ENCODE data around the gene SGSM1.

Gene SGSM1

DNA sequence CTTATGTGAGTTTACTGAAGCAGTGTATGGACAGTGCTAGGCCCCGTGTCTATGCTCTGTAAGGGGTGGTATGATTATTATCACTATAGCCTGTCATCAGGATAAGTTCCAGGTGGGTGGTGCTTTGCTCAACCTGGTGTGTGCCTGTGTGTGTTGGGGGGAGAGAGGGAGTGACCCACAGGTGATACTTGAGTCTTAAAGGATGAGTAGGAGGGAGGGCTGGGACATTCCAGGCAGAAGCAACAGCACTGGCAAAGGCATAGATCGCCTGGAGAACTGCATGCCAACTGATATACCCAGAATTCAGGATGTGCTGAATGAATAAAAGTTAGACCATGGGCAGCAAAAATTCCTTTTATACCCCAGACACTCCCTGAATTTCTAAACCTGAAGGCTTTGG, 151.0 kb downstream of the SGSM1 start:
- no peak overlapping the region for H3K9ac ChIP-seq (ENCODE audit: low read length)
- H2BK120ac ChIP-seq (ENCODE audit: low read depth, low read length) = no peak overlapping the region
- H2AK5ac ChIP-seq (ENCODE audit: low read length, severe bottlenecking) = no peak overlapping the region
- H3K4me3 ChIP-seq (ENCODE audit: insufficient read depth in 1 of 2, low read depth in 1 of 2, low read length in 2 of 2) = no peak overlapping the region
- no peaks in the 10 kb centered on the region for H3K9me3 ChIP-seq (ENCODE audit: control insufficient read depth, low read length)
- H2BK12ac ChIP-seq (ENCODE audit: low read length in 2 of 2) = no peak overlapping the region
- no peak overlapping the region for H4K91ac ChIP-seq (ENCODE audit: low read length)
- no peaks in the 10 kb centered on the region for H3K27me3 ChIP-seq (ENCODE audit: control insufficient read depth in 1 of 2, insufficient read depth in 1 of 2, low read length in 2 of 2)
- WGBS = 94% methylated on average over 2 of the region's 2 CpGs
- H3K79me1 ChIP-seq (replicated peaks; ENCODE audit: low read length, poor library complexity, severe bottlenecking) = peaks cover 2% of the 10 kb centered on the region
- H3K18ac ChIP-seq (ENCODE audit: low read depth in 1 of 2, low read length in 2 of 2) = no peak overlapping the region
- DNase-seq = no peak
- H3K36me3 ChIP-seq (ENCODE audit: control insufficient read depth in 1 of 2, insufficient read depth in 2 of 2, low read depth in 1 of 2, low read length in 2 of 2) = no peaks in the 10 kb centered on the region
- no peak overlapping the region for H3K4ac ChIP-seq (ENCODE audit: low read depth in 1 of 2, low read length in 2 of 2)
- H3K4me2 ChIP-seq (ENCODE audit: low read length, poor library complexity, severe bottlenecking) = no peak overlapping the region
- no peak overlapping the region for H4K8ac ChIP-seq (ENCODE audit: low read length)
- H3K23ac ChIP-seq (ENCODE audit: low read length in 2 of 2) = no peak overlapping the region
- H3K4me1 ChIP-seq (ENCODE audit: control insufficient read depth, insufficient read depth, low read depth, low read length) = peaks cover 16% of the 10 kb centered on the region
- H2BK5ac ChIP-seq (ENCODE audit: low read depth, low read length, poor library complexity, severe bottlenecking) = no peak overlapping the region
- no peak overlapping the region for H2BK15ac ChIP-seq (ENCODE audit: low read depth, poor library complexity, severe bottlenecking)
- H2AFZ ChIP-seq (ENCODE audit: low read depth, low read length) = no peak overlapping the region
- H3K27ac ChIP-seq (ENCODE audit: low read length, poor library complexity, severe bottlenecking) = no peak overlapping the region
- H3K14ac ChIP-seq (ENCODE audit: low read length in 2 of 2) = no peak overlapping the region

DNA sequence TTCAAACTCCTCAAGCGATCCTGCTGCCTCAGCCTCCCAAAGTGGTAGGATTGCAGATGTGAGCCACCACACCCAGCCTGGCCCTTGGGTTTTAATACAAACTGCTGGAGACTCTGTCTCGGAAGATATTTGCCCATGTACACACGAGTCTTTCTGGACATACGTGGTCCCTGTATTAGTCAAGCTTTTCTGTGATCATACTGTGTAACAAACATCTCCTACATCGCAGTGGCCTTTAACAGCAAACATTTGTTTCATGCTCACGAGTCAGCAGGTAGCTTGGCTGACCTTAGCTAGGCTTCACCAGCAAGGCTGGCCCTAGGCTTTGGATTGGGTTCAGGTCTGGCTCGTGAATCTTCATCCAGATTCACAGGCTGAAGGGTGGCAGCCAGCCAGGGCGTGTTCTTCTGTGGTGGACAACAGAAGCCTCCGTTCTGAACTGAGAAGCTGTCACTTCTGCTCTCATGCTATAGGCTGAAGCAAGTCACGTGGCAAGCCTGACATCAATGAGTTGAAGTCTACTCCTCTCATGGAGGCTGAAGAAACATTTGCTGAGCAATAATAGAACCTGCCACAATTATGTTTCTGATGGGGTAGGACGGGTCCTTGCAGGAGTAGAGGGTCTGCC, 155.3 kb downstream of the SGSM1 start:
- H2BK15ac ChIP-seq (ENCODE audit: low read depth, poor library complexity, severe bottlenecking) = no peak overlapping the region
- no peak overlapping the region for H2AFZ ChIP-seq (ENCODE audit: low read depth, low read length)
- H3K4me2 ChIP-seq (ENCODE audit: low read length, poor library complexity, severe bottlenecking) = no peak overlapping the region
- H3K79me1 ChIP-seq (replicated peaks; ENCODE audit: low read length, poor library complexity, severe bottlenecking) = no peaks in the 10 kb centered on the region
- H3K23ac ChIP-seq (ENCODE audit: low read length in 2 of 2) = no peak overlapping the region
- no peaks in the 10 kb centered on the region for H3K27me3 ChIP-seq (ENCODE audit: control insufficient read depth in 1 of 2, insufficient read depth in 1 of 2, low read length in 2 of 2)
- no peak overlapping the region for H3K14ac ChIP-seq (ENCODE audit: low read length in 2 of 2)
- H2AK5ac ChIP-seq (ENCODE audit: low read length, severe bottlenecking) = no peak overlapping the region
- DNase-seq = no peak
- 97% methylated on average over 11 of the region's 11 CpGs for WGBS
- no peak overlapping the region for H3K27ac ChIP-seq (ENCODE audit: low read length, poor library complexity, severe bottlenecking)
- no peak overlapping the region for H4K8ac ChIP-seq (ENCODE audit: low read length)
- no peak overlapping the region for H2BK5ac ChIP-seq (ENCODE audit: low read depth, low read length, poor library complexity, severe bottlenecking)
- H2BK12ac ChIP-seq (ENCODE audit: low read length in 2 of 2) = no peak overlapping the region
- H3K4ac ChIP-seq (ENCODE audit: low read depth in 1 of 2, low read length in 2 of 2) = no peak overlapping the region
- no peak overlapping the region for H4K91ac ChIP-seq (ENCODE audit: low read length)
- no peaks in the 10 kb centered on the region for H3K9me3 ChIP-seq (ENCODE audit: control insufficient read depth, low read length)
- no peak overlapping the region for H3K18ac ChIP-seq (ENCODE audit: low read depth in 1 of 2, low read length in 2 of 2)
- peaks cover 4% of the 10 kb centered on the region for H3K4me1 ChIP-seq (ENCODE audit: control insufficient read depth, insufficient read depth, low read depth, low read length)
- H3K36me3 ChIP-seq (ENCODE audit: control insufficient read depth in 1 of 2, insufficient read depth in 2 of 2, low read depth in 1 of 2, low read length in 2 of 2) = no peaks in the 10 kb centered on the region
- H3K9ac ChIP-seq (ENCODE audit: low read length) = no peak overlapping the region
- no peak overlapping the region for H2BK120ac ChIP-seq (ENCODE audit: low read depth, low read length)
- no peak overlapping the region for H3K4me3 ChIP-seq (ENCODE audit: insufficient read depth in 1 of 2, low read depth in 1 of 2, low read length in 2 of 2)

DNA sequence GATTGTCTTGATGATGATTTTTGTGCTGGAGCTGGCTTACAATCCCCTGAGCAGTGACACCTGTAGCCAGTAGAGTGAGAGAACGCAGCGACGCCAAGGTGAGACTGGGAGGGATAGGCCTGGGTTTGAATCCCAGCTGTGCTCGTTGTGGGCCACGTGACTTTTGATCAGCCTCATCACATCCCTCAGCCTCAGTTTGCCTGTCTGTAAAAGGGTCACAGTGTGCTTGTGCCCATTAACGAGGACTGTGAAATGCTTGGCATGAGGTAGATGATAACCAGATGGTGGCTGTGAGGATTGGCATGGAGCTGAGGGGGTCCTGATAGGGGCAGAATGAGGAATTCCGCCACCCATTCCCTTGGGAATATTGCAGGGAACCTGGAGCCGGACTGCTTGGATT, 156.1 kb downstream of the SGSM1 start:
- H3K79me1 ChIP-seq (replicated peaks; ENCODE audit: low read length, poor library complexity, severe bottlenecking) = no peaks in the 10 kb centered on the region
- H2BK5ac ChIP-seq (ENCODE audit: low read depth, low read length, poor library complexity, severe bottlenecking) = no peak overlapping the region
- H3K23ac ChIP-seq (ENCODE audit: low read length in 2 of 2) = no peak overlapping the region
- peak overlapping the region; percentile 30 for H2BK15ac ChIP-seq (ENCODE audit: low read depth, poor library complexity, severe bottlenecking)
- no peak overlapping the region for H4K91ac ChIP-seq (ENCODE audit: low read length)
- H3K27ac ChIP-seq (ENCODE audit: low read length, poor library complexity, severe bottlenecking) = no peak overlapping the region
- no peak overlapping the region for H2AFZ ChIP-seq (ENCODE audit: low read depth, low read length)
- DNase-seq = no peak
- no peak overlapping the region for H3K14ac ChIP-seq (ENCODE audit: low read length in 2 of 2)
- H3K27me3 ChIP-seq (ENCODE audit: control insufficient read depth in 1 of 2, insufficient read depth in 1 of 2, low read length in 2 of 2) = no peaks in the 10 kb centered on the region
- no peak overlapping the region for H2BK12ac ChIP-seq (ENCODE audit: low read length in 2 of 2)
- H3K4me3 ChIP-seq (ENCODE audit: insufficient read depth in 1 of 2, low read depth in 1 of 2, low read length in 2 of 2) = no peak overlapping the region
- peak overlapping the region; percentile 30 for H4K8ac ChIP-seq (ENCODE audit: low read length)
- no peak overlapping the region for H3K4me2 ChIP-seq (ENCODE audit: low read length, poor library complexity, severe bottlenecking)
- 97% methylated on average over 8 of the region's 8 CpGs for WGBS
- H3K18ac ChIP-seq (ENCODE audit: low read depth in 1 of 2, low read length in 2 of 2) = no peak overlapping the region
- no peak overlapping the region for H2AK5ac ChIP-seq (ENCODE audit: low read length, severe bottlenecking)
- H3K4me1 ChIP-seq (ENCODE audit: control insufficient read depth, insufficient read depth, low read depth, low read length) = peaks cover 4% of the 10 kb centered on the region
- H3K4ac ChIP-seq (ENCODE audit: low read depth in 1 of 2, low read length in 2 of 2) = peak overlapping the region in 1 of 2 experiments; percentile 54
- H2BK120ac ChIP-seq (ENCODE audit: low read depth, low read length) = no peak overlapping the region
- no peaks in the 10 kb centered on the region for H3K9me3 ChIP-seq (ENCODE audit: control insufficient read depth, low read length)
- H3K9ac ChIP-seq (ENCODE audit: low read length) = no peak overlapping the region
- H3K36me3 ChIP-seq (ENCODE audit: control insufficient read depth in 1 of 2, insufficient read depth in 2 of 2, low read depth in 1 of 2, low read length in 2 of 2) = no peaks in the 10 kb centered on the region

DNA sequence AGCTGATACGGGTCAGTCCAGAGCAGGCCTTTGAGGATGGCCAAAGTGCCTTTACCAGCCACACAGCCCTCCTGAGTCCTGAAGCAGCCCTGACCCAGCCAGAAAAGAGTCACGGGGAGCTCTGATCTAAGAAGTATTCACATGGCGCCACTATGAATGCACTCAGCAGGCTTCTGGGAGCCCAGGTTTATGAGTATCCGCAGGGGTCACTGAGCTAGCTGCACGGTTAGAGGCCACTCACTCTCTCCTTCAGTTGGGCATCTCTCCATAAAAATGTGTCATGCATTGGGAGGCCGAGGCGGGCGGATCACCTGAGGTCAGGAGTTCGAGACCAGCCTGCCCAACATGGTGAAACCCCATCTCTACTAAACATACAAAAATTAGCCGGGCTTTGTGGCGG, 156.8 kb downstream of the SGSM1 start:
- peak overlapping the region in 1 of 2 experiments; percentile 38 for H2BK12ac ChIP-seq (ENCODE audit: low read length in 2 of 2)
- H3K14ac ChIP-seq (ENCODE audit: low read length in 2 of 2) = no peak overlapping the region
- peak overlapping the region; percentile 8 for H4K8ac ChIP-seq (ENCODE audit: low read length)
- no peak overlapping the region for H2AK5ac ChIP-seq (ENCODE audit: low read length, severe bottlenecking)
- H3K79me1 ChIP-seq (replicated peaks; ENCODE audit: low read length, poor library complexity, severe bottlenecking) = no peaks in the 10 kb centered on the region
- no peak overlapping the region for H2BK5ac ChIP-seq (ENCODE audit: low read depth, low read length, poor library complexity, severe bottlenecking)
- H3K23ac ChIP-seq (ENCODE audit: low read length in 2 of 2) = no peak overlapping the region
- no peak overlapping the region for H3K4ac ChIP-seq (ENCODE audit: low read depth in 1 of 2, low read length in 2 of 2)
- peaks cover 4% of the 10 kb centered on the region for H3K4me1 ChIP-seq (ENCODE audit: control insufficient read depth, insufficient read depth, low read depth, low read length)
- no peaks in the 10 kb centered on the region for H3K36me3 ChIP-seq (ENCODE audit: control insufficient read depth in 1 of 2, insufficient read depth in 2 of 2, low read depth in 1 of 2, low read length in 2 of 2)
- no peak overlapping the region for H2AFZ ChIP-seq (ENCODE audit: low read depth, low read length)
- peak overlapping the region; percentile 44 for H4K91ac ChIP-seq (ENCODE audit: low read length)
- H3K9ac ChIP-seq (ENCODE audit: low read length) = no peak overlapping the region
- H3K18ac ChIP-seq (ENCODE audit: low read depth in 1 of 2, low read length in 2 of 2) = peak overlapping the region in 1 of 2 experiments; percentile 37
- H2BK15ac ChIP-seq (ENCODE audit: low read depth, poor library complexity, severe bottlenecking) = no peak overlapping the region
- H3K9me3 ChIP-seq (ENCODE audit: control insufficient read depth, low read length) = no peaks in the 10 kb centered on the region
- H3K4me2 ChIP-seq (ENCODE audit: low read length, poor library complexity, severe bottlenecking) = no peak overlapping the region
- no peak overlapping the region for H3K27ac ChIP-seq (ENCODE audit: low read length, poor library complexity, severe bottlenecking)
- 91% methylated on average over 11 of the region's 11 CpGs for WGBS
- H3K4me3 ChIP-seq (ENCODE audit: insufficient read depth in 1 of 2, low read depth in 1 of 2, low read length in 2 of 2) = no peak overlapping the region
- no peaks in the 10 kb centered on the region for H3K27me3 ChIP-seq (ENCODE audit: control insufficient read depth in 1 of 2, insufficient read depth in 1 of 2, low read length in 2 of 2)
- no peak overlapping the region for H2BK120ac ChIP-seq (ENCODE audit: low read depth, low read length)
- no peak for DNase-seq

Measured in mesenchymal stem cell (in vitro differentiated cells and primary cell).